ENCODE measurements around the gene ATP8A2.

DNA sequence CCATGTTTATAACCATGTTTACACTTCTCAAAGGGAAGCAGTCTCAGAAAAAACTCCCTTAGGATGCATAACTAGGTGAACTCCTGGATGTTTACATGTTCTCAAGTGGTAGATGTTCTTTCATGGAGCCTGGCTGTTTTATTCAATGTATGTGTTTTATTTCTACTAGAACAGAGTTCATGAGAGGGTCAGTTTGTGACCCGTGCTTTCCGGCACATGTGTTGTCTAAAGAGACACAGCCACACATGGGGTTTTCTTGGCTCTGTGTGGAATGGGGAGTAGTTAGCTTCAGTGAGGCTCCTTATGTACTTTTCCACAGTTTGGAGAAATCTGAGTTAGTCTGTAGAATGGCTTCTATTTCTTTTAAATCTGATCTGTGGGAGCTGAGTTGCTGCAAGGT is 60.9 kb downstream of the ATP8A2 start:
- TF ChIP-seq, protein P1, sequence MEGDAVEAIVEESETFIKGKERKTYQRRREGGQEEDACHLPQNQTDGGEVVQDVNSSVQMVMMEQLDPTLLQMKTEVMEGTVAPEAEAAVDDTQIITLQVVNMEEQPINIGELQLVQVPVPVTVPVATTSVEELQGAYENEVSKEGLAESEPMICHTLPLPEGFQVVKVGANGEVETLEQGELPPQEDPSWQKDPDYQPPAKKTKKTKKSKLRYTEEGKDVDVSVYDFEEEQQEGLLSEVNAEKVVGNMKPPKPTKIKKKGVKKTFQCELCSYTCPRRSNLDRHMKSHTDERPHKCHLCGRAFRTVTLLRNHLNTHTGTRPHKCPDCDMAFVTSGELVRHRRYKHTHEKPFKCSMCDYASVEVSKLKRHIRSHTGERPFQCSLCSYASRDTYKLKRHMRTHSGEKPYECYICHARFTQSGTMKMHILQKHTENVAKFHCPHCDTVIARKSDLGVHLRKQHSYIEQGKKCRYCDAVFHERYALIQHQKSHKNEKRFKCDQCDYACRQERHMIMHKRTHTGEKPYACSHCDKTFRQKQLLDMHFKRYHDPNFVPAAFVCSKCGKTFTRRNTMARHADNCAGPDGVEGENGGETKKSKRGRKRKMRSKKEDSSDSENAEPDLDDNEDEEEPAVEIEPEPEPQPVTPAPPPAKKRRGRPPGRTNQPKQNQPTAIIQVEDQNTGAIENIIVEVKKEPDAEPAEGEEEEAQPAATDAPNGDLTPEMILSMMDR (conservative IDR thresholded peaks at IDR 0.05; ENCODE audit: low read depth, low read length): no peak
- TF ChIP-seq SMC3 (IDR thresholded peaks at IDR 0.05; ENCODE audit: low read depth, low read length) (no peak), CHD1 (IDR thresholded peaks at IDR 0.05; ENCODE audit: low read depth, low read length) (no peak), POLR2A (IDR thresholded peaks at IDR 0.05; ENCODE audit: low read depth, low read length) (no peak), CEBPB (IDR thresholded peaks at IDR 0.05; ENCODE audit: low read depth, low read length) (no peak), FOS (IDR thresholded peaks at IDR 0.05; ENCODE audit: low read depth, low read length) (no peak), RAD21 (IDR thresholded peaks at IDR 0.05; ENCODE audit: low read length) (no peak)
- TF ChIP-seq, protein P2, sequence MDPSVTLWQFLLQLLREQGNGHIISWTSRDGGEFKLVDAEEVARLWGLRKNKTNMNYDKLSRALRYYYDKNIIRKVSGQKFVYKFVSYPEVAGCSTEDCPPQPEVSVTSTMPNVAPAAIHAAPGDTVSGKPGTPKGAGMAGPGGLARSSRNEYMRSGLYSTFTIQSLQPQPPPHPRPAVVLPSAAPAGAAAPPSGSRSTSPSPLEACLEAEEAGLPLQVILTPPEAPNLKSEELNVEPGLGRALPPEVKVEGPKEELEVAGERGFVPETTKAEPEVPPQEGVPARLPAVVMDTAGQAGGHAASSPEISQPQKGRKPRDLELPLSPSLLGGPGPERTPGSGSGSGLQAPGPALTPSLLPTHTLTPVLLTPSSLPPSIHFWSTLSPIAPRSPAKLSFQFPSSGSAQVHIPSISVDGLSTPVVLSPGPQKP (IDR thresholded peaks at IDR 0.05; ENCODE audit: borderline replicate concordance, low read depth, low read length): no peak
